ENCODE results near the gene NHEJ1.

Gene NHEJ1

GRCh38 chr2:219054956-219055903 lies 105.4 kb downstream of the NHEJ1 start:
- DNase-seq (ENCODE audit: low read depth, low spot score) = no peak
- no peak overlapping the region for H3K4me3 ChIP-seq (ENCODE audit: low read depth, low read length)
- CTCF ChIA-PET = interaction anchor here (0.8 to 28.6 kb wide), 7 partner anchors 8 to 179 kb away, joined by 3 to 709 read pairs (median 7); partner anchors contain the start of gene NHEJ1
- no peak for TF ChIP-seq CTCF (IDR thresholded peaks at IDR 0.05; ENCODE audit: insufficient read depth, low read length, missing control alignments)
- POLR2A ChIA-PET = no interaction called here

DNA sequence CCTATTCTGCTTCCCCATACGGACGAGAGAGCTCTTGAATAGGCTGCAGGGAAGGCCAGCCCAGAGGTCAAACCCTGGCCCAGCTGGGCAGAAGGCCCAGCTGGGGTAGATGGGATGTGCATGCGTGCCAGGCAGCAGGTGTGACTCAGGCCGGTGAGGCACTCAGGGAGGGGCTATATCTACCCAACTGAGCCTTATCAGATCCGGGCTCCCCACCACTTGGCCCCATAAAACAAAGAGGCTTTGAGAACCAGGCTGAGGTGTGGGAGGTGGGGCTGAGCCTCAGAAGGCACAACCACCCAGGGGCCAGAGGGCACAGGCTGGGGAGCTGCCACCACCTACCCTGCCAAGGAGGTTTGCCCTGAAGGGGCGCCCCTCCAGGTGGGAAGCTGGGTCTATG lies 111.3 kb downstream of the NHEJ1 start:
- ChIA-PET POLR2A (no interaction called here), CTCF (interaction anchor here (1.6 to 28.6 kb wide), 4 partner anchors 10 to 70 kb away, joined by 3 to 709 read pairs (median 11); partner anchors contain the start of gene IHH)
- no peak for DNase-seq (ENCODE audit: low read depth, low spot score)
- H3K4me3 ChIP-seq (ENCODE audit: low read depth, low read length) = no peak overlapping the region
- TF ChIP-seq CTCF (IDR thresholded peaks at IDR 0.05; ENCODE audit: insufficient read depth, low read length, missing control alignments) = no peak

- DNase-seq (ENCODE audit: low read depth, low spot score) = no peak
- ChIA-PET POLR2A (interaction anchor here (0.6 kb wide), 1 partner anchor 204 kb away, joined by 4 read pairs; no protein-coding TSS in a partner anchor), CTCF (interaction anchor here (0.5 to 6.6 kb wide), 9 partner anchors 12 to 114 kb away, joined by 3 to 43 read pairs (median 4); partner anchors contain the start of genes IHH and NHEJ1)
- no peak overlapping the region for H3K4me3 ChIP-seq (ENCODE audit: low read depth, low read length)
- no peak for TF ChIP-seq CTCF (IDR thresholded peaks at IDR 0.05; ENCODE audit: insufficient read depth, low read length, missing control alignments)
Measured at GRCh38 chr2:219045937-219046550, 114.6 kb downstream of the NHEJ1 start.

GRCh38 chr2:219042750-219043149 lies 117.9 kb downstream of the NHEJ1 start:
- ChIA-PET CTCF (interaction anchor here (1.2 to 7.8 kb wide), 9 partner anchors 14 to 252 kb away, joined by 3 to 104 read pairs (median 9); partner anchors contain the start of gene IHH), POLR2A (no interaction called here)
- H3K4me3 ChIP-seq (ENCODE audit: low read depth, low read length) = no peak overlapping the region
- TF ChIP-seq CTCF (IDR thresholded peaks at IDR 0.05; ENCODE audit: insufficient read depth, low read length, missing control alignments) = no peak
- DNase-seq (ENCODE audit: low read depth, low spot score) = no peak

DNA sequence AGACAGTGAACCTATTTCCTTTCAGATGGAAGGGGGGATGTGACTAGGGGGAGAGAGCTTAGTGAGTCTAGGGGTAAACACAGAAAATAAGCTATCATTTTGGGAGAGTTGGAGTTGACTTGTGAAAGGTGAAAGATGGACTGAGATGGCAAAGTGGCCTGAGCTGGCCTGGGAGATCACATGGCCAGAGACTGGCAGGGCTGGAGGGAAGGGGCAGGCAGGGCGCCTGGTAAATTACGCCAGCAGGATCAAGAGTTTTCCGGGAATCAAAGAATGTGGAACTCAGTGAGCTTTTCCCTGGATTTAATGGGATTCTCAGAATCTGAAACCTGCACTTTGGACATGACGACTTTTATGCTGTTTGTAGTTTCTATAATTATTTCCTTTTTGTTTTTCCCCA lies 118.5 kb downstream of the NHEJ1 start:
- ChIA-PET CTCF (interaction anchor here (1.2 to 7.8 kb wide), 9 partner anchors 14 to 253 kb away, joined by 4 to 104 read pairs (median 9); partner anchors contain the start of gene IHH), POLR2A (no interaction called here)
- DNase-seq (ENCODE audit: low read depth, low spot score) = no peak
- TF ChIP-seq CTCF (IDR thresholded peaks at IDR 0.05; ENCODE audit: insufficient read depth, low read length, missing control alignments) = no peak
- no peak overlapping the region for H3K4me3 ChIP-seq (ENCODE audit: low read depth, low read length)

DNA sequence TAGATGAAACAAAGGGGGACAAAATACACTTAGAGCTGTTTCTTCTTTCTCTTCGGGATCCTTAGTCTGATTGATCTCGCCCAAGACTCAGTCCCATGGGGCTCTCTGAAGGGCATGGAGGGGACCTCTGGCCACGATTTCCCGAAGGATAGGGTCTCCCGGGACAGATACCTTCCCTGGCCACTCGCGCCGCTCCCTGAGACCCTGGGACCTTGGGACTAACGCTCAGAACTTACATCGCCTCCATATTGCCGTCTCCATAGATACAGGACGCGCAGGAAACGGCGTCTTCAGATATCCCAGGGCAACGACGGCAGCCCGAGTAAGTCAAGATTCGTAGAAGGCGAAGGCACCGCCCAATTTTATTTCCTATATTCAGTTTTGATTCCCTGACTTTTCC lies 119.4 kb downstream of the NHEJ1 start, which contains the start of gene CFAP65:
Gene CFAP65 (minus strand): TSS at position 265 of the 400 bp plus-strand sequence. CDS start 2,468 bp downstream, outside the sequence.
- H3K4me3 ChIP-seq (ENCODE audit: low read depth, low read length) = peak within 1 kb of the TSS; percentile 56
- TF ChIP-seq CTCF (IDR thresholded peaks at IDR 0.05; ENCODE audit: insufficient read depth, low read length, missing control alignments) = no peak
- DNase-seq (ENCODE audit: low read depth, low spot score) = no peak
- ChIA-PET CTCF (interaction anchor here (0.7 to 7.8 kb wide), 13 partner anchors 13 to 135 kb away, joined by 3 to 104 read pairs (median 6); partner anchors contain the start of gene IHH), POLR2A (no interaction called here)
